GM12872 (cell line): ENCODE measurements around the gene BIRC7.

Experiments
- TF ChIP-seq, protein P1 (sequence below): IDR thresholded peaks from 3 replicates; pipeline ENCODE4 v1.5.1; 2011; ENCODE audit warnings: low read depth, mild to moderate bottlenecking, low read length, moderate library complexity; ENCODE audit not compliant: insufficient read depth

BIRC7 gene

GRCh38 chr20:63265891-63266515, 30.3 kb downstream of the BIRC7 start:
- TF ChIP-seq, protein P1, sequence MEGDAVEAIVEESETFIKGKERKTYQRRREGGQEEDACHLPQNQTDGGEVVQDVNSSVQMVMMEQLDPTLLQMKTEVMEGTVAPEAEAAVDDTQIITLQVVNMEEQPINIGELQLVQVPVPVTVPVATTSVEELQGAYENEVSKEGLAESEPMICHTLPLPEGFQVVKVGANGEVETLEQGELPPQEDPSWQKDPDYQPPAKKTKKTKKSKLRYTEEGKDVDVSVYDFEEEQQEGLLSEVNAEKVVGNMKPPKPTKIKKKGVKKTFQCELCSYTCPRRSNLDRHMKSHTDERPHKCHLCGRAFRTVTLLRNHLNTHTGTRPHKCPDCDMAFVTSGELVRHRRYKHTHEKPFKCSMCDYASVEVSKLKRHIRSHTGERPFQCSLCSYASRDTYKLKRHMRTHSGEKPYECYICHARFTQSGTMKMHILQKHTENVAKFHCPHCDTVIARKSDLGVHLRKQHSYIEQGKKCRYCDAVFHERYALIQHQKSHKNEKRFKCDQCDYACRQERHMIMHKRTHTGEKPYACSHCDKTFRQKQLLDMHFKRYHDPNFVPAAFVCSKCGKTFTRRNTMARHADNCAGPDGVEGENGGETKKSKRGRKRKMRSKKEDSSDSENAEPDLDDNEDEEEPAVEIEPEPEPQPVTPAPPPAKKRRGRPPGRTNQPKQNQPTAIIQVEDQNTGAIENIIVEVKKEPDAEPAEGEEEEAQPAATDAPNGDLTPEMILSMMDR = no peak

- TF ChIP-seq, protein P1 = no peak
Measured at GRCh38 chr20:63267691-63268090, 32.0 kb downstream of the BIRC7 start.

GRCh38 chr20:63268256-63268655, 32.6 kb downstream of the BIRC7 start:
- TF ChIP-seq, protein P1 = no peak

- TF ChIP-seq, protein P1 = no peak
Measured at GRCh38 chr20:63268671-63269439, 33.1 kb downstream of the BIRC7 start.

GRCh38 chr20:63269724-63270123, 34.0 kb downstream of the BIRC7 start:
- TF ChIP-seq, protein P1 = no peak

GRCh38 chr20:63270606-63271325, 35.1 kb downstream of the BIRC7 start:
- TF ChIP-seq, protein P1 = no peak

DNA sequence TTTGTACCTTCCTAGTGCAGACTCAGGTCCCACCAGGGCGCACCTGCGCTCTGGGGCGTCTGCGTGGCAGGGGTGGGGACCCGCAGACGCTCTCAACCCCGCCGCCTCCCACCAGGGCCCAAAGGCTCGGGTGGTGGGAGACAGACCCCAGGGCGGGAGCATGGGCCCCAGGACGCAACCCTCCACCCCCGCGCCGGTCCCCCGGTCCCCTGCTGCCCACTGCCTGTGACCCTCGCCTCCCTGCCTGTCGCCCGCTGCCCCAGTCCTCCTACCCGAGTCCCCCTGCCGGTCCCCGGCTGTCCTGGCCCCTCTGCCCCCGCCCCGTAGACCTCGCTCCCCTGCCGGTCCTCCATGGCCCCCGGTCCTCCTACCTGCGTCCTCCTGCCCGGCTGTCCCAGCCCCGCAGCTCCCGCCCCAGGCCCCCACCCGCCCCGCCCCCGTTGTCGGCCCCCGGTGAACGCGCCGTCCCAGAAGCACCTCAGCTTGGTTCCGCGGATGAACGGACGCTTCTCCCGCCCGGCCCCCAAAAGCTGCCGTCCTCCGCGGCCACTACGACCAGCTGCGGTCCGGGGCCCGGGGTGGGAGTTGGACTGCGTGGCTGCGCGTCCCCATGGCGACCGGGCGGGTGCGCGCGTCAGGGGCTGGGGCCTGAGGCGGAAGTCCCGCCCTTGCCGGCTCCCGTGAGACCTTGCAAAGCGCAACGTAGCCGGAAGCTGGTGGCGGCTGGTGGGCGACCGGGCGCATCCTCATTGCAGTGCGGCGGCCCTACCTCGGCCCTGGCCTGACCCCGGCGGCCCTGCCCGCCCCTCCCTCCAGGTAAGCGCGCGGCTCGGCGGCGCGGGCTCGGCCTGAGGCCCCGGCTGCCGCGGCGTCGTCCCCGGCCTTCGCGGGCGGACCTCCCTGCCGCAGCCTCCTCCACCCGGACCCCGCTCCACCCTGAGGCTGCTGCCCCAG, 36.7 kb downstream of the BIRC7 start, which contains the start of gene ARFGAP1:
TSS of gene ARFGAP1 (plus strand) at position 709 of the 954 bp plus-strand sequence. CDS start 2,768 bp downstream, outside the sequence.
- TF ChIP-seq, protein P1 = no peak
